Measurements from ENCODE around the gene VEGFB.

The VEGFB gene

GRCh38 chr11:64253481-64253880, 19.1 kb downstream of the VEGFB start:
- TF ChIP-seq CTCF (IDR thresholded peaks at IDR 0.05; ENCODE audit: control insufficient read depth, insufficient read depth, low read depth, low read length, missing control alignments), result no peak

GRCh38 chr11:64254326-64254725, 19.9 kb downstream of the VEGFB start:
- H3K4me3 ChIP-seq (ENCODE audit: control insufficient read depth, low read depth, low read length), result no peak overlapping the region
- TF ChIP-seq CTCF (IDR thresholded peaks at IDR 0.05; ENCODE audit: control insufficient read depth, insufficient read depth, low read depth, low read length, missing control alignments), result no peak
- no peak for DNase-seq (ENCODE audit: low read depth)

More at GRCh38 chr11:64253481-64253880, 19.1 kb downstream of the VEGFB start:
- no peak overlapping the region for H3K4me3 ChIP-seq (ENCODE audit: control insufficient read depth, low read depth, low read length)
- no peak for DNase-seq (ENCODE audit: low read depth)

- no peak for TF ChIP-seq CTCF (IDR thresholded peaks at IDR 0.05; ENCODE audit: control insufficient read depth, insufficient read depth, low read depth, low read length, missing control alignments)
- DNase-seq (ENCODE audit: low read depth), result no peak
- H3K4me3 ChIP-seq (ENCODE audit: control insufficient read depth, low read depth, low read length), result no peak overlapping the region
These were observed 21.0 kb downstream of the VEGFB start for GRCh38 chr11:64255135-64256128.

GRCh38 chr11:64256300-64256699, 21.9 kb downstream of the VEGFB start:
- H3K4me3 ChIP-seq (ENCODE audit: control insufficient read depth, low read depth, low read length), result no peak overlapping the region
- DNase-seq (ENCODE audit: low read depth), result no peak
- TF ChIP-seq CTCF (IDR thresholded peaks at IDR 0.05; ENCODE audit: control insufficient read depth, insufficient read depth, low read depth, low read length, missing control alignments), result no peak

GRCh38 chr11:64258356-64258755, 24.0 kb downstream of the VEGFB start:
- no peak overlapping the region for H3K4me3 ChIP-seq (ENCODE audit: control insufficient read depth, low read depth, low read length)
- DNase-seq (ENCODE audit: low read depth), result no peak
- TF ChIP-seq CTCF (IDR thresholded peaks at IDR 0.05; ENCODE audit: control insufficient read depth, insufficient read depth, low read depth, low read length, missing control alignments), result no peak

GRCh38 chr11:64258946-64259532, 24.7 kb downstream of the VEGFB start:
- no peak overlapping the region for H3K4me3 ChIP-seq (ENCODE audit: control insufficient read depth, low read depth, low read length)
- no peak for DNase-seq (ENCODE audit: low read depth)
- no peak for TF ChIP-seq CTCF (IDR thresholded peaks at IDR 0.05; ENCODE audit: control insufficient read depth, insufficient read depth, low read depth, low read length, missing control alignments)

Data from AG09309 (cell line).